ENCODE data around the gene CLEC12A. TPM values are rescaled to one million over a fixed set of nuclear protein-coding genes. Genes with fewer than 3 reads are reported as not detected.
A peak's percentile ranks its signal among the peaks of the same experiment; 100 is the strongest.

CLEC12A gene
- total RNA-seq, 3 donors from 2014 or later = 0.41 to 2.6 (median 0.89) TPM

DNA sequence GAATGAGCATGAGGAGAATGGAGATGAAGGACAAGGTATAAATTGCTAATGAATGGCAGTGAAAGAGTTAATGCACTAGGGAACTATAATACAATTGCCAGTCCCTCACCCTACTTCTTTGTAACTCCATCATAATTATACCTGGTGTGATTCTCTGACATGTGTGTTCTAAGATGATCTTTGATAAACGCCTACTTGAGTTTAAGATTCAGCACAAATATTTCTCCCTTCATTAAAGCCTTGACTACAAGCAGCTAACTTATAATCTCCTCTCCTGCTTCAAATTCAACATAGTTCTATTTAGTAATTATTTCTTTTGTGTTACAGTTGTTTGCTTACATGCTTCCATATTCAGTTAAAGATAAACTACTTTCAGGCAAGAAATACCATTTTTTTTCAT is 29.4 kb upstream of the CLEC12A start:
- ATAC-seq (no peak), DNase-seq (no peak)
- no peak overlapping the region for H3K4me3 ChIP-seq
- no peaks in the 10 kb centered on the region for H3K9me3 ChIP-seq
- H3K36me3 ChIP-seq (ENCODE audit: low read depth) = no peaks in the 10 kb centered on the region
- TF ChIP-seq, protein P1, sequence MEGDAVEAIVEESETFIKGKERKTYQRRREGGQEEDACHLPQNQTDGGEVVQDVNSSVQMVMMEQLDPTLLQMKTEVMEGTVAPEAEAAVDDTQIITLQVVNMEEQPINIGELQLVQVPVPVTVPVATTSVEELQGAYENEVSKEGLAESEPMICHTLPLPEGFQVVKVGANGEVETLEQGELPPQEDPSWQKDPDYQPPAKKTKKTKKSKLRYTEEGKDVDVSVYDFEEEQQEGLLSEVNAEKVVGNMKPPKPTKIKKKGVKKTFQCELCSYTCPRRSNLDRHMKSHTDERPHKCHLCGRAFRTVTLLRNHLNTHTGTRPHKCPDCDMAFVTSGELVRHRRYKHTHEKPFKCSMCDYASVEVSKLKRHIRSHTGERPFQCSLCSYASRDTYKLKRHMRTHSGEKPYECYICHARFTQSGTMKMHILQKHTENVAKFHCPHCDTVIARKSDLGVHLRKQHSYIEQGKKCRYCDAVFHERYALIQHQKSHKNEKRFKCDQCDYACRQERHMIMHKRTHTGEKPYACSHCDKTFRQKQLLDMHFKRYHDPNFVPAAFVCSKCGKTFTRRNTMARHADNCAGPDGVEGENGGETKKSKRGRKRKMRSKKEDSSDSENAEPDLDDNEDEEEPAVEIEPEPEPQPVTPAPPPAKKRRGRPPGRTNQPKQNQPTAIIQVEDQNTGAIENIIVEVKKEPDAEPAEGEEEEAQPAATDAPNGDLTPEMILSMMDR (IDR thresholded peaks at IDR 0.05) = no peak
- intact Hi-C loops (cut with DNase I, micrococcal nuclease) = no loop called here
- no peaks in the 10 kb centered on the region for H3K4me1 ChIP-seq (ENCODE audit: low read depth)

DNA sequence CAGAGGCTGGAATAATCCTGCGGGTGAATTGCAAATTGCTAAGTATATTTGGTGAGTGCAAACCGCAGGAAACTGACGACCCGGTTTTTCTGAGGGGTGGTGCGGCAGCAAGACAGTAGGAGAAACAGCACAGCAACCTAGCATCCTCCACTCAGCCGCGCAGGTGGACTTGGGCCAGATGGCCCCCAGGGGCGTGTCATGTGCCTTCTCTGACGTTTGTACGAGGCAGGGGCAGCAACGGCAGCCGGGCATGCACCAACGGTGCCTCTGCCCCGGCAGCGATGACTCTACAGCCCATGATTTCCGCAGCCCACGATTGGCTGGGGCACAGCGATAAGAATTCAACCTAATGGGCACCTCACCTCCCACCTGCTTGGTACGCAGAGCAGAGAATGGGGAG is 28.0 kb upstream of the CLEC12A start:
- intact Hi-C loops (cut with DNase I, micrococcal nuclease) = no loop called here
- DNase-seq (peak in 2 of 3 donors; percentile 22 to 59), ATAC-seq (peak; percentile 16)
- Histone ChIP-seq H3K9me3 (no peaks in the 10 kb centered on the region), H3K4me3 (no peak overlapping the region), H3K4me1 (ENCODE audit: low read depth) (no peaks in the 10 kb centered on the region), H3K36me3 (ENCODE audit: low read depth) (no peaks in the 10 kb centered on the region)
- TF ChIP-seq, protein P1 (IDR thresholded peaks at IDR 0.05) = no peak

DNA sequence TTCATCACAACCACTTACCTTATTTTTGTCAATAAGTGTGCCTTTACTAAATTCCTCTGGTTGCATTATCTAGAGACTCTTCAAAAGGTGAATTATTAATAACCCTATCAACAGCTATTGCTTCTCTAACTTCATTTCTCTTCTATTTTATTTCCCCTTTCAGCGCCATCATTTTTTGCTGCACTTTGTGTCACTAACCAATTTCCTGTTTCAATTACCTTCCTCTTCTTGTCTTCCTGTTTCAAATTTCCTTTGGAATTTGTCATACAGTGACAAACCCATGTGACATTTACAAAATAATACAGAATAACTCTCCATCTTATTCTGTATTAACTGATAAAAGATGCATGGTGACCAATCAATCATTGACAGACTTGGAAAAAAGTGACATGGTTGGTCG is 26.8 kb upstream of the CLEC12A start:
- Histone ChIP-seq H3K9me3 (no peaks in the 10 kb centered on the region), H3K36me3 (ENCODE audit: low read depth) (no peaks in the 10 kb centered on the region), H3K4me3 (no peak overlapping the region), H3K4me1 (ENCODE audit: low read depth) (no peaks in the 10 kb centered on the region)
- intact Hi-C loops (cut with DNase I, micrococcal nuclease) = no loop called here
- TF ChIP-seq, protein P1 (IDR thresholded peaks at IDR 0.05) = no peak
- DNase-seq = no peak
- no peak for ATAC-seq

DNA sequence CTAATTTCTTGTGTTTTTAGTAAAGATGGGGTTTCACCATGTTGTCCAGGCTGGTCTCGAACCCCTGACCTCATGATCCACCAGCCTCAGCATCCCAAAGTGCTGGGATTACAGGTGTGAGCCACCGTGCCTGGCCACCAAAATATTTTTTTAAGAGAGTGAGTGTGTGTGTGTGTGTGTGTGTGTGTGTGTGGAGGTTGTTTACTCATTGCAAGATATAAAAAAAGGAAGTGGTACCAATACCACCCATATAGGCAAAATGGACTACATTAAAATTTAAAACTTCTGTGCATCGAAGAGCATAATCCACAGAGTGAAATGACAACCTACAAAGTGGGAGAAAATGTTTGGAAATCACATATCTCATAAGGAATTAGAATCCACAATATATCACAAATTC is 23.5 kb upstream of the CLEC12A start:
- no peaks in the 10 kb centered on the region for H3K4me1 ChIP-seq (ENCODE audit: low read depth)
- TF ChIP-seq, protein P1 (IDR thresholded peaks at IDR 0.05) = no peak
- ATAC-seq (no peak), DNase-seq (no peak)
- intact Hi-C loops (cut with DNase I, micrococcal nuclease) = no loop called here
- no peaks in the 10 kb centered on the region for H3K36me3 ChIP-seq (ENCODE audit: low read depth)
- H3K9me3 ChIP-seq = no peaks in the 10 kb centered on the region
- H3K4me3 ChIP-seq = no peak overlapping the region

DNA sequence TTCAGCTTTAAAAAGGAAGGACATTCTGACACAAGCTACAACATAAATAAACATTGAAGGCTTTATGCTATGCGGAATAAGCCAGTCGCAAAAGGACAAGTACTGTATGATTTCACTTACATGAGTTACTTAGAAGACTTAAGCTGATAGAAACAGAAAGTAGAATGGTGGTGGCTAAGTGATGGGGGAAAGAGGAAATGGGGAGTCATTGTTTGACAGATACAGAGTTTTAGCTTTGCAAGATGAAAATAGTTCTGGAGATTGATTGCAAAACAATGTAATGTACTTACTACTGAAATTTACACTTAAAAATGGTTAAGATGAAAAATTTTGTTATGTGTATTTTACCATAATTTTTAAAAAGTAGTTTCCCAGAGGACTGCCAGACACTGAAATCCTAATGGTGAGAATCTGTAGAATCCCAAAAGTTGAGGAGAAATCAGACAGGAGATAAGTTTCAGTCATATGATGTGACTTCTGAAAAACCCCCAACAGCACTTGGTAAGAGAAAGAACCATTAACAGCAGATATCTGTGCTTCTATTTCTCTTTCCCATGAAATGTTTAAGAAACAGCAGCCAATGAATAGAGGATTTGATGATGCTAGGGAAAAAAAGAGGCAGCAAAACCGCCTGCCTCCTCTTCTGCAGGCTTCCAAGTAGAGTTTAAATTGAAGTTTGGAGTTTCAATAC is 22.5 kb upstream of the CLEC12A start:
- Histone ChIP-seq H3K9me3 (no peaks in the 10 kb centered on the region), H3K4me3 (no peak overlapping the region), H3K4me1 (ENCODE audit: low read depth) (no peaks in the 10 kb centered on the region), H3K36me3 (ENCODE audit: low read depth) (no peaks in the 10 kb centered on the region)
- TF ChIP-seq, protein P1 (IDR thresholded peaks at IDR 0.05) = no peak
- DNase-seq (no peak), ATAC-seq (peak; percentile 58)
- intact Hi-C loops (cut with DNase I, micrococcal nuclease) = no loop called here

Measured in mucosa of descending colon (tissue), 3 donors.